Gastroesophageal sphincter (tissue), 4 donors: Measurements from ENCODE around the gene BPNT1. TPM values are rescaled to one million over a fixed set of nuclear protein-coding genes. Genes with fewer than 3 reads are reported as not detected.

Experiments used
- ATAC-seq: fragments of 150-250 bp; one replicate; pipeline ENCODE4 v1.9.1; 2016; ENCODE audit warnings: mild to moderate bottlenecking, moderate library complexity
- H3K27ac ChIP-seq, 4 donors: fragments of 200-600 bp; sonication (generic) in 3 of 4; 1 replicate in 3 of 4; 2 replicates in 1 of 4; pipeline ENCODE4 v1.5.1; 2016 to 2019
- H3K27me3 ChIP-seq: fragments of 200-600 bp; sonication (generic); one replicate; pipeline ENCODE4 v1.5.1; 2019
- H3K36me3 ChIP-seq, 2 donors: fragments of 200-600 bp; sonication (generic); one replicate each; pipeline ENCODE4 v1.5.1; 2019; ENCODE audit warnings: control low read depth in 1 of 2
- H3K4me1 ChIP-seq, 3 donors: fragments of 200-600 bp; sonication (generic); 1 replicate in 2 of 3; 2 replicates in 1 of 3; pipeline ENCODE4 v1.5.1; 2016 to 2019; ENCODE audit warnings: control low read depth in 2 of 3
- H3K4me3 ChIP-seq, 2 donors: fragments of 200-600 bp; sonication (generic); one replicate each; pipeline ENCODE4 v1.5.1; 2019; ENCODE audit warnings: mild to moderate bottlenecking in 1 of 2, moderate library complexity in 1 of 2
- H3K9me3 ChIP-seq, 3 donors: fragments of 200-600 bp; sonication (generic); one replicate each; pipeline ENCODE4 v1.5.1; 2017 to 2019; ENCODE audit warnings: control low read depth in 2 of 3
- POLR2A ChIP-seq, 2 donors: fragments of 450-650 bp; IDR thresholded peaks; one replicate each; pipeline ENCODE4 v1.6.1; 2017; ENCODE audit warnings: antibody characterized with exemption in 2 of 2, mild to moderate bottlenecking in 2 of 2, moderate library complexity in 1 of 2
- small RNA-seq, 4 donors: library from RNA; depleted of rRNA; stranded (forward); fragments of <200 nt; gene quantifications; one replicate each; pipeline ENCODE3, GENCODE V24; 2016
- total RNA-seq, 4 donors: library from RNA; depleted of rRNA; stranded (reverse); fragments of >200 nt; gene quantifications; one replicate each; pipeline ENCODE4 v1.1.0, GENCODE V29; 2016

Gene BPNT1
- total RNA-seq, 4 donors from 2014 or later, result 8.8 to 30.2 (median 12.8) TPM

DNA sequence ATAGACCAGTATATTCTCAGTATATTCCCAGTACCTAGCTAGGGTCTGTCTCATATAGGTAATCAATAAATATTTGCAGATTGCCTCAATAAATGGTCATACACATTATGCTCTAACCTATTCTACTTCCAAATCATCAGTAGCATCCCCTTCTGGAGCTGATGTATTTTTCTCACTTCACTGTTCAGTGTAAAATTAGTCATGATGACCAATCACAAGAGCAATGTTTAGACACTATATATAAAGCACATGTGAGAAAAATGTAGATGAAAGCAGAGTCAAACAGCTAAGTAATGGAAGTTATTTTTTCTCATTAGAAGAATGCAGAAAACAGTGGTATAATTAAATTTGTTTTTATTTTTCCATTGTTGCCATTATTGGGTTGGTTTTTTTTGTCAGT is 78.0 kb downstream of the BPNT1 start:
- H3K4me1 ChIP-seq, result peaks cover 0 to 10% (median 0%) of the 10 kb centered on the region in 3 donors
- H3K27me3 ChIP-seq, result no peaks in the 10 kb centered on the region
- no peaks in the 10 kb centered on the region for H3K9me3 ChIP-seq
- no peak overlapping the region for H3K4me3 ChIP-seq
- TF ChIP-seq POLR2A (IDR thresholded peaks at IDR 0.05), result no peak
- no peak for ATAC-seq
- H3K36me3 ChIP-seq, result peaks cover 0 to 82% of the 10 kb centered on the region in 2 donors
- H3K27ac ChIP-seq, result no peak overlapping the region

Small RNAs within 50 kb of the gene (small RNA-seq; reads per million reads assigned to genes)
- gene MIR194-1 (0.12 to 0.38 (median 0.32) reads per million in 4 donors), gene MIR215 (0.99 to 8.7 (median 3.9) reads per million in 4 donors)

Other genes with a start within 250 kb of the BPNT1 start
- gene SLC30A10, start 161.2 kb downstream of the BPNT1 start, total RNA-seq, result not detected
- 10 to 100 TPM; 39.2 to 51.6 (median 42.0) TPM for gene EPRS1, start 43.3 kb downstream of the BPNT1 start, total RNA-seq
- 10 to 100 TPM; 48.9 to 89.7 (median 72.6) TPM for gene IARS2, start 4.3 kb upstream of the BPNT1 start, total RNA-seq
- 10 to 100 TPM; 19.9 to 35.3 (median 27.3) TPM for gene RAB3GAP2, start 182.7 kb upstream of the BPNT1 start, total RNA-seq